ENCODE results near the gene ADGRV1.

DNA sequence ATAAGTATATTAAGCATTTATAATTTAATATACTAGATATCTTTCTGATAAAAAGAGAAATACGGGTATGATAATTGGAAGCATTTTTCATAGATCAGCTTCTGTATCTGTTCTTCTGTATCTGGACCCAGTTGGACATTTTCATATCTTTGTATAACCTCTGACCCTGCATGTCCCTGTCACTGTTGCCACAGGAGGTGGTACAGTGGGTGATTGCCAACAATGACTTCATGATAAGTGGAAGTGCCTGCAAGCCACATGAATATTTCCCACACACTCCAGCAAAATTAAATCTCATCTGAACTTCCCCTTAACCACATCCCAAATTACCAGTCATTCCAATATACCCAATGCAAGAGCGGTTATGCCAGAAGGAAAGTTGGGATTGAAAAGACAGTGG, 448.1 kb downstream of the ADGRV1 start:
- TF ChIP-seq POLR2A (IDR thresholded peaks at IDR 0.05) (no peak), POLR2AphosphoS5 (IDR thresholded peaks at IDR 0.05) (no peak), EP300 (IDR thresholded peaks at IDR 0.05) (no peak)
- TF ChIP-seq, protein P1, sequence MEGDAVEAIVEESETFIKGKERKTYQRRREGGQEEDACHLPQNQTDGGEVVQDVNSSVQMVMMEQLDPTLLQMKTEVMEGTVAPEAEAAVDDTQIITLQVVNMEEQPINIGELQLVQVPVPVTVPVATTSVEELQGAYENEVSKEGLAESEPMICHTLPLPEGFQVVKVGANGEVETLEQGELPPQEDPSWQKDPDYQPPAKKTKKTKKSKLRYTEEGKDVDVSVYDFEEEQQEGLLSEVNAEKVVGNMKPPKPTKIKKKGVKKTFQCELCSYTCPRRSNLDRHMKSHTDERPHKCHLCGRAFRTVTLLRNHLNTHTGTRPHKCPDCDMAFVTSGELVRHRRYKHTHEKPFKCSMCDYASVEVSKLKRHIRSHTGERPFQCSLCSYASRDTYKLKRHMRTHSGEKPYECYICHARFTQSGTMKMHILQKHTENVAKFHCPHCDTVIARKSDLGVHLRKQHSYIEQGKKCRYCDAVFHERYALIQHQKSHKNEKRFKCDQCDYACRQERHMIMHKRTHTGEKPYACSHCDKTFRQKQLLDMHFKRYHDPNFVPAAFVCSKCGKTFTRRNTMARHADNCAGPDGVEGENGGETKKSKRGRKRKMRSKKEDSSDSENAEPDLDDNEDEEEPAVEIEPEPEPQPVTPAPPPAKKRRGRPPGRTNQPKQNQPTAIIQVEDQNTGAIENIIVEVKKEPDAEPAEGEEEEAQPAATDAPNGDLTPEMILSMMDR (IDR thresholded peaks at IDR 0.05) = no peak
